Activated CD8-positive, alpha-beta T cell treated with anti-CD3 and anti-CD28 coated beads for 36 hours (primary cell): Measurements from ENCODE around the gene MAN2A2. TPM values are rescaled to one million over a fixed set of nuclear protein-coding genes. Genes with fewer than 3 reads are reported as not detected.

Experiments used
- ATAC-seq: fragments of 200-7000 bp; cut with Tn5 transposase; one replicate; pipeline ENCODE4 v1.10.0; 2021; ENCODE audit warnings: mild to moderate bottlenecking, moderate library complexity
- CTCF ChIA-PET: fragments of 350-600 bp; sonication (Branson Sonifier 250); formaldehyde crosslinking; loops from one replicate; lab custom pipeline; 2021; ENCODE audit warnings: antibody characterized with exemption; lab: Charles Lee
- POLR2A ChIA-PET: fragments of 350-600 bp; sonication (Branson Sonifier 250); formaldehyde crosslinking; loops from one replicate; lab custom pipeline; 2021; ENCODE audit warnings: antibody characterized with exemption; lab: Charles Lee
- DNase-seq: peaks from one replicate; pipeline ENCODE4 v3.0.0-alpha.2; 2020
- H3K27ac Mint-ChIP-seq: one replicate; pipeline ENCODE4 v1.8.0; 2021; ENCODE audit warnings: mild to moderate bottlenecking, mixed read lengths
- H3K27me3 Mint-ChIP-seq: one replicate; pipeline ENCODE4 v1.8.0; 2021; ENCODE audit warnings: mixed read lengths
- H3K36me3 Mint-ChIP-seq: one replicate; pipeline ENCODE4 v1.8.0; 2021; ENCODE audit warnings: low read depth, mixed read lengths
- H3K4me1 Mint-ChIP-seq: one replicate; pipeline ENCODE4 v1.8.0; 2021; ENCODE audit warnings: low read depth, mixed read lengths
- H3K4me3 Mint-ChIP-seq: one replicate; pipeline ENCODE4 v1.8.0; 2021; ENCODE audit warnings: mild to moderate bottlenecking, moderate library complexity, mixed read lengths
- H3K9me3 Mint-ChIP-seq: one replicate; pipeline ENCODE4 v1.8.0; 2021; ENCODE audit warnings: mixed read lengths
- intact Hi-C: fragments of 100-400 bp; cut with micrococcal nuclease; formaldehyde crosslinking; loops from one replicate; pipeline ENCODE4 v1.10.0; 2022
- total RNA-seq, 2 experiments: library from RNA; stranded (reverse); gene quantifications; one replicate each; pipeline ENCODE4 v1.2.3, GENCODE V29; 2021
- TF ChIP-seq, protein P1 (sequence below): fragments of 200-600 bp; IDR thresholded peaks from one replicate; pipeline ENCODE4 v1.8.0; 2022; ENCODE audit warnings: antibody characterized with exemption, mild to moderate bottlenecking

MAN2A2 gene
- total RNA-seq, 2 experiments from 2014 or later: 85.0 to 87.7 TPM

DNA sequence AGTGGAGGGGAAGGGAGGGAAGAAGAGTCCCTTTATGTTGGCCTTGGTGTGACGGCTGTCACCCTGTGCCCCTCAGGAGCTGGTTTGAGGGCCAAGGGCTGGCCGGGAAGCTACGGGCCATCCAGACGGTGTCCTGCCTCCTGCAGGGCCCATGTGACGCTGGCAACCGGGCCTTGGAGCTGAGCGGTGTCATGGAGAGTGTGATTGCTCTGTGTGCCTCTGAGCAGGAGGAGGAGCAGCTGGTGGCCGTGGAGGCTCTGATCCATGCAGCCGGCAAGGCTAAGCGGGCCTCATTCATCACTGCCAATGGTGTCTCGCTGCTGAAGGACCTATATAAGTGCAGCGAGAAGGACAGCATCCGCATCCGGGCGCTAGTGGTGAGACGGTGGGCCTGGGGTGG, 43.4 kb downstream of the MAN2A2 start:
- CTCF ChIA-PET: interaction anchor here (1.8 to 2.7 kb wide), 2 partner anchors 10 to 13 kb away, joined by 11 to 18 read pairs; partner anchors contain the start of genes HDDC3 and UNC45A
- intact Hi-C loops: no loop called here
- ATAC-seq (no peak), DNase-seq (no peak)
- TF ChIP-seq, protein P1, sequence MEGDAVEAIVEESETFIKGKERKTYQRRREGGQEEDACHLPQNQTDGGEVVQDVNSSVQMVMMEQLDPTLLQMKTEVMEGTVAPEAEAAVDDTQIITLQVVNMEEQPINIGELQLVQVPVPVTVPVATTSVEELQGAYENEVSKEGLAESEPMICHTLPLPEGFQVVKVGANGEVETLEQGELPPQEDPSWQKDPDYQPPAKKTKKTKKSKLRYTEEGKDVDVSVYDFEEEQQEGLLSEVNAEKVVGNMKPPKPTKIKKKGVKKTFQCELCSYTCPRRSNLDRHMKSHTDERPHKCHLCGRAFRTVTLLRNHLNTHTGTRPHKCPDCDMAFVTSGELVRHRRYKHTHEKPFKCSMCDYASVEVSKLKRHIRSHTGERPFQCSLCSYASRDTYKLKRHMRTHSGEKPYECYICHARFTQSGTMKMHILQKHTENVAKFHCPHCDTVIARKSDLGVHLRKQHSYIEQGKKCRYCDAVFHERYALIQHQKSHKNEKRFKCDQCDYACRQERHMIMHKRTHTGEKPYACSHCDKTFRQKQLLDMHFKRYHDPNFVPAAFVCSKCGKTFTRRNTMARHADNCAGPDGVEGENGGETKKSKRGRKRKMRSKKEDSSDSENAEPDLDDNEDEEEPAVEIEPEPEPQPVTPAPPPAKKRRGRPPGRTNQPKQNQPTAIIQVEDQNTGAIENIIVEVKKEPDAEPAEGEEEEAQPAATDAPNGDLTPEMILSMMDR: no peak
- H3K27ac Mint-ChIP-seq: no peak overlapping the region
- no peak overlapping the region for H3K4me3 Mint-ChIP-seq
- H3K9me3 Mint-ChIP-seq: no peaks in the 10 kb centered on the region
- POLR2A ChIA-PET: interaction anchor here (1.0 to 1.1 kb wide), 3 partner anchors 10 to 14 kb away, joined by 3 to 5 read pairs (median 3); partner anchors contain the start of genes HDDC3 and UNC45A
- no peaks in the 10 kb centered on the region for H3K27me3 Mint-ChIP-seq
- no peaks in the 10 kb centered on the region for H3K4me1 Mint-ChIP-seq
- peaks cover 28% of the 10 kb centered on the region for H3K36me3 Mint-ChIP-seq

- Mint-ChIP-seq H3K9me3 (no peaks in the 10 kb centered on the region), H3K4me1 (no peaks in the 10 kb centered on the region), H3K4me3 (no peak overlapping the region), H3K27ac (no peak overlapping the region), H3K27me3 (no peaks in the 10 kb centered on the region), H3K36me3 (peaks cover 32% of the 10 kb centered on the region)
- intact Hi-C loops: no loop called here
- TF ChIP-seq, protein P1: no peak
- no peak for ATAC-seq
- CTCF ChIA-PET: interaction anchor here (1.8 to 2.7 kb wide), 2 partner anchors 9 to 14 kb away, joined by 11 to 18 read pairs; partner anchors contain the start of genes HDDC3 and UNC45A
- DNase-seq: no peak
- POLR2A ChIA-PET: interaction anchor here (1.0 to 1.5 kb wide), 3 partner anchors 8 to 15 kb away, joined by 3 to 5 read pairs (median 4); partner anchors contain the start of gene HDDC3
Observed at GRCh38 chr15:90946941-90947576, 44.0 kb downstream of the MAN2A2 start.

GRCh38 chr15:90947577-90948357, 44.7 kb downstream of the MAN2A2 start:
- Mint-ChIP-seq H3K27ac (no peak overlapping the region), H3K36me3 (peaks cover 36% of the 10 kb centered on the region), H3K9me3 (no peaks in the 10 kb centered on the region), H3K27me3 (no peaks in the 10 kb centered on the region), H3K4me1 (no peaks in the 10 kb centered on the region), H3K4me3 (no peak overlapping the region)
- TF ChIP-seq, protein P1: no peak
- ChIA-PET POLR2A (interaction anchor here (1.1 to 2.4 kb wide), 3 partner anchors 9 to 13 kb away, joined by 4 to 11 read pairs (median 5); partner anchors contain the start of gene UNC45A), CTCF (interaction anchor here (1.8 to 2.7 kb wide), 2 partner anchors 9 to 14 kb away, joined by 11 to 18 read pairs; partner anchors contain the start of genes HDDC3 and UNC45A)
- intact Hi-C loops: no loop called here
- DNase-seq: no peak
- no peak for ATAC-seq

DNA sequence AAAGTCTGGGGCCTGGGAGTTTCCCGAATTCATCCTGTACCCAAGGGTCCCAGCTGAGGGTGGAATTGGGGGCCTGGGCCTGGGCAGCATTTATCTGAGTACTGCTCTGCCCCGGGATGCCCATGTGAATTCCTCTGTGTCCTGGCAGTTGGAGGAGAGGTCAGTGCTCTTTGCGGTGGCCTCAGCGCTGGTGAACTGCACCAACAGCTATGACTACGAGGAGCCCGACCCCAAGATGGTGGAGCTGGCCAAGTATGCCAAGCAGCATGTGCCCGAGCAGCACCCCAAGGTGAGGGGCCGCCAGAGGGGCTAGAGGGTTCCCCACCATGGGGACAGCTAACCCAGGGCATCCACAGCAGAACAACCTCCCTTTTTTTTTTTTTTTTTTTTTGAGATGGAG, 45.4 kb downstream of the MAN2A2 start:
- Mint-ChIP-seq H3K36me3 (peaks cover 33% of the 10 kb centered on the region), H3K4me3 (no peak overlapping the region), H3K4me1 (no peaks in the 10 kb centered on the region), H3K9me3 (no peaks in the 10 kb centered on the region), H3K27ac (no peak overlapping the region), H3K27me3 (no peaks in the 10 kb centered on the region)
- POLR2A ChIA-PET: interaction anchor here (1.4 to 2.4 kb wide), 3 partner anchors 10 to 17 kb away, joined by 3 to 11 read pairs (median 4); partner anchors contain the start of gene UNC45A
- DNase-seq (no peak), ATAC-seq (no peak)
- intact Hi-C loops: no loop called here
- CTCF ChIA-PET: interaction anchor here (0.8 to 2.3 kb wide), 4 partner anchors 9 to 467 kb away, joined by 3 to 10 read pairs (median 4); partner anchors contain the start of genes HDDC3 and UNC45A
- TF ChIP-seq, protein P1: no peak
